ENCODE data around the gene ARHGAP19.

GRCh38 chr10:97195706-97196222 is 96.7 kb downstream of the ARHGAP19 start:
- TF ChIP-seq CTCF (IDR thresholded peaks at IDR 0.05) (no peak), POLR2AphosphoS5 (IDR thresholded peaks at IDR 0.05; ENCODE audit: low read depth, low read length) (no peak), SIN3A (IDR thresholded peaks at IDR 0.05; ENCODE audit: borderline replicate concordance, insufficient read depth, low read depth, low read length) (no peak)

Data from Panc1 (cell line).